Glutamatergic neuron (in vitro differentiated cells): ENCODE measurements around the gene DCP1B. TPM values are rescaled to one million over a fixed set of nuclear protein-coding genes. Genes with fewer than 3 reads are reported as not detected.

ENCODE experiments used
- DNase-seq: peaks from one replicate; pipeline ENCODE4 v3.0.0; 2022
- H3K27ac Mint-ChIP-seq: one replicate; pipeline ENCODE4 v1.8.0; 2020; ENCODE audit warnings: mild to moderate bottlenecking, mixed read lengths, inconsistent platforms; ENCODE audit not compliant: unreplicated experiment
- H3K27me3 Mint-ChIP-seq: one replicate; pipeline ENCODE4 v1.8.0; 2020; ENCODE audit warnings: mild to moderate bottlenecking, moderate library complexity, mixed read lengths, inconsistent platforms; ENCODE audit not compliant: unreplicated experiment
- H3K36me3 Mint-ChIP-seq: one replicate; pipeline ENCODE4 v1.8.0; 2020; ENCODE audit warnings: mild to moderate bottlenecking, mixed read lengths, inconsistent platforms; ENCODE audit not compliant: unreplicated experiment
- H3K4me1 Mint-ChIP-seq: one replicate; pipeline ENCODE4 v1.8.0; 2020; ENCODE audit warnings: mild to moderate bottlenecking, low read depth, mixed read lengths, inconsistent platforms; ENCODE audit not compliant: unreplicated experiment
- H3K4me3 Mint-ChIP-seq: one replicate; pipeline ENCODE4 v1.8.0; 2020; ENCODE audit warnings: mild to moderate bottlenecking, mixed read lengths, inconsistent platforms; ENCODE audit not compliant: unreplicated experiment
- H3K9me3 Mint-ChIP-seq: one replicate; pipeline ENCODE4 v1.8.0; 2020; ENCODE audit warnings: mild to moderate bottlenecking, moderate library complexity, mixed read lengths, inconsistent platforms; ENCODE audit not compliant: unreplicated experiment
- CTCF ChIP-seq: fragments of 200-600 bp; sonication (generic); IDR thresholded peaks from one replicate; pipeline ENCODE4 v1.5.0; 2021; ENCODE audit not compliant: partially characterized antibody, unreplicated experiment
- long read RNA-seq: library from polyadenylated mRNA; unstranded; transcript quantifications from one replicate; pipeline ENCODE4 v2.0.0, GENCODE V29; 2020; ENCODE audit not compliant: unreplicated experiment
- total RNA-seq: library from RNA; stranded (reverse); fragmentation: NEBNext Ultra II Directional; extraction: Animal tissue kit (Norgen Biotek cat#: 25700); gene quantifications from one replicate; pipeline ENCODE4 v1.2.1, GENCODE V29; 2021; ENCODE audit not compliant: unreplicated experiment

The DCP1B gene
- total RNA-seq, result 14.2 TPM
- long read RNA-seq, partial matches to known transcripts, result 0 of 7 reads
- long read RNA-seq, other reads (novel, unspliced or antisense), result 3 of 7 reads

- Mint-ChIP-seq H3K36me3 (no peaks in the 10 kb centered on the region), H3K27me3 (peaks cover 6% of the 10 kb centered on the region), H3K9me3 (peaks cover 5% of the 10 kb centered on the region), H3K4me3 (peak within 1 kb of the TSS; percentile 100), H3K4me1 (peaks cover 17% of the 10 kb centered on the region), H3K27ac (peak within 1 kb of the TSS; percentile 98)
- DNase-seq, result peak; percentile 99
- TF ChIP-seq CTCF, result no peak
These were observed at the start of gene DCP1B for GRCh38 chr12:2004113-2004929. Gene DCP1B (minus strand): TSS chr12:2004457. CDS start chr12:2004431, 26 bp downstream.

- peaks cover 11% of the 10 kb centered on the region for H3K4me1 Mint-ChIP-seq
- peak; percentile 34 for DNase-seq
- H3K4me3 Mint-ChIP-seq, result no peak overlapping the region
- TF ChIP-seq CTCF, result no peak
- H3K9me3 Mint-ChIP-seq, result peaks cover 4% of the 10 kb centered on the region
- H3K27me3 Mint-ChIP-seq, result peaks cover 21% of the 10 kb centered on the region
- no peaks in the 10 kb centered on the region for H3K36me3 Mint-ChIP-seq
- no peak overlapping the region for H3K27ac Mint-ChIP-seq
These were observed 49.4 kb upstream of the DCP1B start for GRCh38 chr12:2053691-2054090.

GRCh38 chr12:2052826-2053678 lies 48.8 kb upstream of the DCP1B start, which contains the start of gene CACNA1C:
Gene CACNA1C (plus strand): TSS chr12:2052987. CDS start chr12:2053563, 576 bp downstream.
- Mint-ChIP-seq H3K9me3 (peaks cover 4% of the 10 kb centered on the region), H3K4me1 (peaks cover 9% of the 10 kb centered on the region), H3K4me3 (peak within 1 kb of the TSS; percentile 98), H3K36me3 (no peaks in the 10 kb centered on the region), H3K27ac (peak within 1 kb of the TSS; percentile 40), H3K27me3 (peaks cover 21% of the 10 kb centered on the region)
- peak; percentile 76 for DNase-seq
- no peak for TF ChIP-seq CTCF

- peaks cover 4% of the 10 kb centered on the region for H3K9me3 Mint-ChIP-seq
- H3K4me1 Mint-ChIP-seq, result peaks cover 5% of the 10 kb centered on the region
- no peak for TF ChIP-seq CTCF
- H3K4me3 Mint-ChIP-seq, result peak overlapping the region; percentile 78
- peaks cover 23% of the 10 kb centered on the region for H3K27me3 Mint-ChIP-seq
- no peaks in the 10 kb centered on the region for H3K36me3 Mint-ChIP-seq
- H3K27ac Mint-ChIP-seq, result no peak overlapping the region
- DNase-seq, result peak; percentile 51
These were observed 47.7 kb upstream of the DCP1B start for GRCh38 chr12:2051700-2052621.
